NCI-H748 treated with DMSO at 0.1 percent for 48 hours (cell line): ENCODE results near the gene NFIC.
A peak's percentile ranks its signal among the peaks of the same experiment; 100 is the strongest.
"Not testable (repeated sequence)": the region's sequence is repeated elsewhere in the genome, so short reads cannot be mapped to it uniquely, and the experiment has no call there.

ENCODE experiments used
- DNase-seq: peaks from one replicate; lab custom pipeline; 2025; lab: John Stamatoyannopoulos, UW

The NFIC gene

DNA sequence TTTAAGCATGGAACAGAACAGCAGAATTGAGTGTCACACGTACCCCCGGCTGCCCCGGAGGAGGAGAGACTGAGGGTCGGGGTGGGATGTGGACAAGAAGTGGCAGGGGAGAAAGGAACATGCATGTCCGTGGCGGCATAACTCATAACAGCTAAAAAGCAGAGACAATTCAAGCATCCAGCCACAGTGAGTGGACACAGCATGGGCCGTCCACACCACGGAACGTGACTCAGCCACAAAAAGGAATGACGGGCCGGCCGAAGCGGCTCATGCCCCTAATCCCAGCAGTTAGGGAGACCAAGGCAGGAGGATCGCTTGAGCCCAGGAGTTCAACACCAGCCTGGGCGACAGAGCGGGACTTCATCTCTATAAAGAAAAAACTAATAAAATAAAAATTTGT is 126.5 kb downstream of the NFIC start:
- no peak for DNase-seq

DNA sequence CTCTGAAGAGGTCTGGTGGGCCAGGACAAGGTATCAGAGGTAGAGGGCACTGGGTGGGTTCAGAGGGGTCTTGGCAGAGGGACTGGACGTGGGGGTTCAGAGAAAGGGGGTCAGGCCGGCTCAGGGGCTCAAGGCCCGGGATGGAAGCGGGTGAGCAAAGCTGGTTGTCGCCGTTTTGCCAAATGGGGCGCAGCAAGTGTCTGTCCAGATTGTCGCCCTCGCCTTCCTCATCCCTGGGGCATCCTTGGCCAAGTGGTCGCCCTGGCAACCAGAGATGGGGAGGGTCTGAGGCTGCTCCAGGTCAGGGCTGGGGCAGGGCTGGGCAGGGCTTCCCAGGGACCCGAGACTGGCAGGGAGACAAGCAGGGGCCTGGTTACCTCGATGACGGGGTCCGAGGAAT is 127.3 kb downstream of the NFIC start:
- DNase-seq, result no peak

DNA sequence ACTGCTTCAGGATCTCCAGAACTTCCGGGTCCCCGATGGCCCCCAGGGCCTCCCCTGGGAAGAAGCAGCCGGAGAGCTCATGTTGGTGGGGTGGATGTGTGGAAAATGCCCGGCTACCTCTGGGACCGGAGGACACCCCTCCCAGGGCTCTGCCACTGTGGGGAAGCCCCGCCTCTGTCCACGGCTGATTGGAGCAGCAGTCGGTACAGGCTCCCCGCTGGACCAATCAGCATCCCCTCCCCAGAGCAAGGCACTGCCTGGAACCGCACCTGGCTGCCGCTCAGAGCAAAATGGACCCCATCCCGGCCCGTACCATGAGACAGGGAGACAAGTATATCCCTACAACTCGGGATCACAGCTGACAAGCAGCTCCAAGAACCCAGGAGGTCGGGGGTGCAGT is 127.7 kb downstream of the NFIC start:
- DNase-seq, result no peak

DNA sequence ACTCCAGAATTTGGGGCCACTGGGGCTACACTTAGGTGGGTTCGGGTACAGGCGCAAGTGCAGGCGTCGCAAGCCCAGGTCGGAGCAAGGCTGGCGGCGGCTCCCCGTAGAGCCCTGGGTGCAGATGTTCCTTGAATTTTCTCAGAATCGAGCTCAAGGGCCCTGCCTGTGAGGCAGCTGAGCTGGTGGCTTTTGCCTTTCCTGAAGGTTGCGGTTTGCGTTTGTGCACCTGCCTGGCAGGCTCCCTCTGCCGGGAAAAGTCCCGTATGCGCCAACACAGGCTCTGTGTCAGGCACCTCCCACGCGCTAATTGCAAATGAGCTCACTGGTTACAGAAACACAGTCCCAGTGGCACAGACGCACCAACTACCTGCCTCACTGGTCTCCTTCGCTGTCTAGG is 128.2 kb downstream of the NFIC start:
- DNase-seq, result no peak

DNA sequence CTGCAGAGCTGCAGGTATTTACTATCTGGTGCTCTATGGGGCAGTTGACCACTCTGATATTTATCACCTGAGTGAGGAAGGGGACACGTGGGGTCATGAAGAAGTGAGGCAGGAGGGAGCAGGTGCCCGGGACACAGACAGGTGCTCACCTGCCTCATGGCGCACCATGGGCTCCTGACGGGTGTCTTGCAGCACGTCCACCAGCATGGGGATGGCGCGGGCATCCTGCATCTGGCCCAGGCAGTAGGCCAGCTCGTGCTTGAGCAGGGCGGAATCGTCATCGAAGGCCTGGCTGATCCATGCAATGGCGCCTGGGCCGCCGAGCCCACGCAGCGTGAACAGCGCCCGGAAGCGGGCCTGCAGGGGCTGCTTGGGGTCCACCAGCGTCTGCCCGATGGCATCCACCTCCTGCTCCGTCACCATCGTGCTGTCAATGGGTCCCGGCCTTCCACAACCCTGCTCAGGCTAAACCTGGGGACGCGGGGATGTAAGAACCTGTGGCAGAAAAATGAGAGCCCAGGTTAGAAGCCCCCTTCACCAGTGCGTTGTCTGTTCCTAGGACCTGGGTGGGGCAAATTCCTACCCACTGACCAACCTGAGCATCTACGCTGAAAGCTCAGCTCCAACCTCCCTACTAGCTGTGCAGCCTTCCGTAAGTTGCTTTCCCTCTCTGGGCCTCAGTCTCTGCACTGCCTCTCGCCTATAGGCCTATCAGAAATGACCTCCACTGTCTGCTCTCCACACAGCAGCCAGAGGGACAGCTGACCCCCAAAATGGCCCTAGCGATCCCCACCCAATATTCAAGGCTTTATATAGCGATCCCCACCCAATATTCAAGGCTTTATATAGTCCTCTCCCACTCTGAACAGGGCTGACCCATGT is 130.2 kb downstream of the NFIC start:
- DNase-seq, result no peak

DNA sequence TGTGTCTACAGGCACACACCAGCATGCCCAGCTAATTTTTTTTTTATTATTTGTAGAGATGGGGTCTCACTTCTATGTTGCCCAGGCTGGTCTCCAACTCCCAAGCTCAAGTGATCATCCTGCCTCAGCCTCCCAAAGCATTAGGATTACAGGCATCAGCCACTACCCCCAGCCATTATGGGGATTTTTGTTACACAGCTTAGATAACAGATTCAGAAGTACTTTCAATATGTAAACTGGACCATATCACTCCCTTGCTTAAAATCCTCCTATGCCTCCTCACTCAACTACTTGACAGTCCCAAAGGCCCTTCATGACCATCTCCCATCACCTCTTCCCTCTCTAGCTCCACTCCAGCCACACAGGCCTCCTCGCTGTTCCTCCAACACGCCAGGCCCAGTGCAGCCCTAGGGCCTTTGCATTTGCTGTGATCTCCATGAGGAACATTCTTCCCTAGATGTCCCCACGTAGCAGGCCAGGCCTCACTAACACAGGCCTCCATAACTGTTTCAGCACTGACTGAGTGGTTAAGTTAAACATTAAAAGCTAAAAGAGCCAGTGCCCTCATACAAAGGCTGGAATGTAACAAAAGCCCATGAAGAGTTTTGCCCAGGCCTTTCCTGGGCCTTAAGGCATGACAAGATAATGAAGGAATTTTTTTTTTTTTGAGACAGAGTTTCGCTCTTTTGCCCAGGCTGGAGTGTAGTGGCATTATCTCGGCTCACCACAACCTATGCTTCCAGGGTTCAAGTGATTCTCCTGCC is 131.6 kb downstream of the NFIC start:
- DNase-seq, result no peak

DNA sequence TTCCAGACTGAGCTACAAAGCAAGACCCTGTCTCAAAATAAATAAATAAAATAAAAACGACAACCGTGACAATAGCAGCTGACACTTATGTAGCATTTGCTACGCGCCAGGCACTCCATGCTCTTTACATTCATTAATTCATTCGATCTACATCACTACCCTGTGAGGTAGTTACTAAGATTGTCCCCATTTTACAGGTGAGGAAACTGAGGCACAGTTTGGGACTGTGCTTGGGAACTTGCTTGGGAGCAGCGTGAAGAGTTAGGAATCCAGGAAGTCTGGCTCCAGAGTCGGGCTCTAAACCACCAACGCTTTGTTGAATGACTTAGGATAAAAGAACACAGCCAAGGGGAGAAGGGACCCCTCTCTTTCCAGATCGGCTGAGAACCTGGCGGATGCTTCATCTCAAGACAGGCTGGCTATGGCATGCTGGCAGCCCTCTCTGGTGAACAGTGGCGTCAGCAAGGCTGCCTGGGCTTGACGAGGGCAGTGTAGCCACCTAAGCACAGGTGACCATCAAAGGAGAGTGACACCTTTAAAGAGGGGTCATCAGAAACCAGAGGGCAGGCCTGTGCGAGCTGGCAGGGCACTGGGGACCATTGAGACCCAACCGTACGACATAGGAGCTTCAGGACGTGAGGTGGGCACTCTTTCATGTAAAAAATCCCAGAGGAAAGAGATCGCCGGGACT is 133.5 kb downstream of the NFIC start:
- DNase-seq, result no peak

DNA sequence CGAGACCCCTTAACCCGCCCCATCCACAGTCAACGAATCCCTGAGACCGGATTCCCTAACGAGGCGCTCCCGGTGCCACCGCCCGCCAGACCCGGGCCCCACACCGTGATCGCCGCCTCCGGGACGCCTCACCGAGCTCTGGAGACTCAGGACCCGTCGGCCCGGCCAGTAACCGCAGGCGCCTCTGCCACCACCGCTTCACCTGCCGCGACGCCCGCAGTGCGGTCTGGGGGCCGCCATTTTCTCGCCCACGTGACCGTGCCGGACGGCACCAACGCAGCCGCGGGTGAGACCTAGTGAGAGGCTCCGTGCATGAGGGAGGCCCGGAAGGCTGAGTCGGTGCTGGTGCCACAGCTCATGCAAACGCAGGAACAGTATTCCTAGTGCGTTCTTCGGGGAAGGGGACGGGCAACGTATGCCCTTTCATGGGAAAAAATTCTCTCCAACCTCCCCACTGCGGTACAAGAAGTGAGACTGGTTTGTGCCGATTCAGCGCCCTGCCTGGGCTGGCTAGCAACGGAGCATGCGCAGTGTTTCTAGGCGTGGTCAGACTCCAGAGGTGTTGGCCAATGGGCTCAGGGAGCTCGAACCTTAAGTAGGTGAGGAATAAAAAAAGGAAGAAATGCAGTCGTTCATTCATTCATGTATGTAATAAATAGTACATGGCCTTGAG is 134.2 kb downstream of the NFIC start, which contains the start of gene DOHH:
DOHH (minus strand) TSS at position 246 of the 673 bp plus-strand sequence. CDS start 3,860 bp downstream, outside the sequence.
- DNase-seq, result peak; percentile 82

DNA sequence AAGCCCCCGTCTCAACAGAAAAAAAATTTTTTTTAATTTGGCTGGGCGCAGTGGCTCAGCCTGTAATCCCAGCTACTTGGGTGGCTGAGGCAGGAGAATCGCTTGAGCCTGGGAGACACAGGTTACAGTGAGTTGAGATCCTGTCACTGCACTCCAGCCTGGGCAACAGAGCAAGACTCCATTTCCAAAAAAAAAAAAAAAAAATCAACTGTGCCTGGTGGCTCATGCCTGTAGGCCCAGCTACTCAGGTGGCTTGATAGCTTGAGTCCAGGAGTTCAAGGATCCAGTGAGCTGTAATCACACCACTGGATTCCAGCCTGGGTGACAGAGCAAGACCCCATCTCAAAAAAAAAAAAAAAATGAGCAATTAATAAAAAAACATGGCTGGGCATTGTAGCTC is 135.4 kb downstream of the NFIC start:
- no peak for DNase-seq

DNA sequence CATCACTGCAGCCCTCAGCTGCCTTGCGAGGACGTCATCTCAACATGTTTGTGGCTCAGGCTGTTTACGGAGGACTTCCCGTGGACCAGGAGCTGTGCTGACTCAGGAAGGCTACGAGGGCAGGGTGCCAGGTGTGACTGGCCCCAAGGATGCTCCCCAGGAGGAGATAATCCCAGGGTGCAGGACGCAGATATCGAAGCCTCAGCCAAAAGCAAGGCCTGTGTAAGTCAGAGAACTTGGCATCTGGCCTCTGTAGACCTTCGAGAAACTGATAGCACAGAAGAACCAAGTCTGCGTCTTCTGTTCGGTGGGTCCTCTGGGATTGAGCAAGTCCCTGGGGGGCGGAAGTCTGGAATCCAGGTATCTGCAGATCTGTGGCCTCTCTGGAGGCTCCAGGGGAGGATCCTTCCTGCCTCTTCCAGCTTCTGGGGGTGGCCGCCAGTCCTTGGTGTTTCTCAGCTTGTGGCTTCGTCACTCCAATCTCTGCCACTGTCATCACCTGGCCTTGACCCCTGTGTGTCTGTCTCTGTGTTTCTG is 136.7 kb downstream of the NFIC start:
- no peak for DNase-seq

DNA sequence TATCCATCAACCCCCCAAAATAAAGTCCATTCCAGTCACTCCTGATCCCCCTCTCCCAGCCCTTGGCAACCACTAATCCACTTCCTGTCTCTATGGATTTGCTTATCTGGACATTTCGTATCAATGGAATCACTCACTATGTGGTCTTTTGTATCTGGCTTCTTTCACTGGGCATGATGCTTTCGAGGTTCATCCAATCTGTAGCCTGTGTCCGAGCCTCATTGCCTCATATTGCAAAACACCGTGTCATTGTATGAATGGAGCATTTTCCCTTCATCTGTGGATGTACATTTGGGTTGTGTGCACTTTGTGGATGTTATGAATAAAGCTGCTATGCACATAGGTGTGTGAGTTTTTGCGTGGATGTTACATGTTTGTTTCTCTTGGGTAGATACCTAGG is 138.4 kb downstream of the NFIC start:
- no peak for DNase-seq

DNA sequence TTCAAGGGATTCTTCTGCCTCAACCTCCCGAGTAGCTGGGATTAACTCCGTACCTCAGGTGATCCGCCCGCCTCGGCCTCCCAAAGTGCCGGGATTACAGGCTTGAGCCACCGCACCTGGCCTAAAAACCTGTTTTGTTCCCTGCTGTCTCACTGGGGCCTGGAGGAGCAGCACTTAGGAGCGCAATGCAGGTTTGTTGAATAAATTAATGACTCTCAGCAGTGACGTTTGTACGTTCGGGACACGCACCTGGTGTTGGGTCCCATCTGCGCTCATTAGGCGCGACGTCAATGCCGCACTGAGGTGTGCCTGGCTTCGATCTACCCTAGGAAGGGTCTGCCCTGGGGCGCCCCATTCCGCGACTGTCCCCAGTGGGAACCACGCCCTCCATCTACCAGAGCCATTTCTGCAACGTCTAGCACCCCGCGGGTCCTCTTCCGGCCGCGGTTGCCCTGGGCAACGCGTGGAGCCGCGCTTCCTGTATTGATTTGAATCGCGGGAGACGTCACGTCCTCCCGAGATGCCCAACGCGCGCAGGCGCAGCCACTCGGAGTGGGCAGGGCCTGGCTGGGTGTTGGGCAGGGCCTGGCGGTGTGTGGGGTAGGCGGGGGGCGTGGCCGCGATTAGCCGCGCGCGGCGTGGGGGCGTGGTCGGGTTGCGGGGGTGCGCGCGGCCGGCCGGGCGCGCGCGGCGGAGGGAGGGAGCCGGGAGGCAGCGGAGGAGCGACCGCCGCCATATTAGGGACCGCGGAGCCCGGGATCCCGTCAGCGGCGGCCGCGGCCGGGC is 139.4 kb downstream of the NFIC start, which contains the start of gene FZR1:
FZR1 (plus strand) TSS at position 714 of the 786 bp plus-strand sequence. CDS start 16,679 bp downstream, outside the sequence.
- DNase-seq, result peak; percentile 90

DNA sequence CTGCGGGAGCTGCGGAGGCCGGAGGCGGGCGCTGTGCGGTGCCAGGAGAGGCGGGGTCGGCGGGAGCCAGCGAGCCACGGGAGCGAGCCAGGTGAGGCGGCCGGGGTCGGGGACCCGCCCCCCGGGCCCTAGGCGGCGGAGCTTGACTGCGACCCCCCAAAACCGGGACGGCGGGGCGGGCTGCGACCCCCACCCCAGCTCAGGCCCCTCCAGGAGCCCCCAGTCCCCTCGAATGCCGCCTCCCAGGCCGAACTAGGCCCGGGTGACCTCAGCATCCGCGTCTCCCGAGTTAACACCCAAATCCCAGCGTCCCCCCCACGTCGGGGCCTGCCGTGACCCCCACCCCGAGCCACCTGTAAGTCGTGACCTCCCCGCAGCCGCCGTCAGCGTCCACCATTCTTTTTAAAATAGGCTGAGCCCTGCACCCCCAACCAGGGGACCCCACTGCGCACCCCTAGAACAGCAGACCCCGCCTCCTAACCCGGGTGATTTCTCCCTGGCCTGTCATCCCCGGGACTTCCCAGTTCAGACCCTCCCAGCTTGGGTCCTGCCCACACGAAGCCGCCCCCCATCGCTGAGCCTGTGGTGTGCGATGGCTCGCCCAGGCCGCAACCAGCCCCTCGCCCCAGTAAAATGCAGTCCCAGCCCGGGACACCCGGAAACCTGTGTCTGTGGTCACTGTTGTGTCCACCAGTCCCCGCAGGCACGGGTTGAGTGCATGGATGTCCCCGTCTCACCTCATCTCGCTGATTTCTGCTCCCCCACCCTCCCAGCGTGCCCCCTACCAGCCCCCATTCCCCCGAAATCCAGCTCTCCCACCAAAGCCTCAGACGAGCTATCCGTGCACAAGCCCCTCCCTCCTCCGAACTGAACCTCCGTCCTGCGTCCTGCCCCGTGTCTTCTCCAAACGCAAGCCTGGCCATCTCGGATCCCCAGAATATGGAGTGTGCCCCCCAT is 140.3 kb downstream of the NFIC start:
- DNase-seq, result no peak

DNA sequence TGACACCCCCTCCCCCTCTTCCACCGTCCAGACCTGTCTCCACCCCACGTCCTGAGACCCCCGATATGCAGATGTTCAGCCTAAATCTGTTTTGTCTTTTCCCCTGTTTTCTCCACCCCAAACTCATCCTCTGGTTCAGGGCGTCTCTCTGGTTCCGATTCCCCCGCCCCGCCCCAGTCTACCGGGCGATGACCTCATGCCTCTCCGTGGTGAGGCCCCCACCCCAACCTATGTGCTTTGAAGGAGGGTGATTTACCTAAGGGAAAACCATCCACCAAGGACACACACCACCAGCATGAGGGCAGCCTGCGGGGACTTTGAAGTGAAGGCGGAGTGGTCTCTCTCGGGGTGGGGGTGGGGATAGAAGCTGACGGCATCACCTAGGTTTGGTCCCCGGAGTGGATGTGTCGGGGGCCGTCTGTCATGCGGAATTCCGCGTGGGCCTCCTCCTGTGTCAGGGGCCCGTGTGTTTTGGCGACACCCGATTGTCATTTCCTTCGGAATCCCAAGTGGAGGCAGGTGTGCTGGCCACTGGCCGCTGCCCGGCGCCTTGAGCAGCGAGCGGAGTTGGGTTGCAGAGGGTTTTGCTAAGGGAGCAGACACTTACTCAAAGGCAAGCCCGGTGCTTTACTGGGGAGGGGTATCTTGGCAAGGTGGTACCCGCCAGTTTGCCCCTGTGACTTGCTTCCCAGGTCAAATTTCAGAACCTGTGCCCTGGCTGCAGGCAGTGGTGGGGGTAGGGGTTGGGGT is 141.2 kb downstream of the NFIC start:
- DNase-seq, result no peak

DNA sequence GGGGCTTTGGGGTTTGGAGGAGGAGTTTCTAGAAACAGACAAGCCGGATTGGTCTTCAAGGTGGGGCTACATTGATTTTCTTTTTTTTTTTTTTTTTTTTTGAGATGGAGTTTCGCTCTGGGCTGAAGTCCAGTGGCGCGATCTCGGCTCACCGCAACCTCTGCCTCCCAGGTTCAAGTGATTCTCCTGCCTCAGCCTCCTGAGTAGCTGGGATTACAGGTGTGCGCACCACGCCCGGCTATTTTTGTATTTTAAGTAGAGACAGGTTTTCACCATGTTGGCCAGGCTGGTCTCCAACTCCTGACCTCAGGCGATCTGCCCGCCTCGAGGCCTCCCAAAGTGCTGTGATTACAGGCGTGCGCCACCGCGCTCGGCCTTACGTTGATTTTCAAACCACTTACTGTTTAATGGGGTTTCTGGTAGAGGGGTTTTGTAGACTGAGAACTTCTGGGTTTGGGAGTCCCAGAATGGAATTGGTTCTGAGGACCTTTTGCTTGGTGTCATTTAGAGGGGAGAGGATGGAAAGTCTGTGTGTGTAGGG is 141.8 kb downstream of the NFIC start:
- DNase-seq, result not testable (repeated sequence)

DNA sequence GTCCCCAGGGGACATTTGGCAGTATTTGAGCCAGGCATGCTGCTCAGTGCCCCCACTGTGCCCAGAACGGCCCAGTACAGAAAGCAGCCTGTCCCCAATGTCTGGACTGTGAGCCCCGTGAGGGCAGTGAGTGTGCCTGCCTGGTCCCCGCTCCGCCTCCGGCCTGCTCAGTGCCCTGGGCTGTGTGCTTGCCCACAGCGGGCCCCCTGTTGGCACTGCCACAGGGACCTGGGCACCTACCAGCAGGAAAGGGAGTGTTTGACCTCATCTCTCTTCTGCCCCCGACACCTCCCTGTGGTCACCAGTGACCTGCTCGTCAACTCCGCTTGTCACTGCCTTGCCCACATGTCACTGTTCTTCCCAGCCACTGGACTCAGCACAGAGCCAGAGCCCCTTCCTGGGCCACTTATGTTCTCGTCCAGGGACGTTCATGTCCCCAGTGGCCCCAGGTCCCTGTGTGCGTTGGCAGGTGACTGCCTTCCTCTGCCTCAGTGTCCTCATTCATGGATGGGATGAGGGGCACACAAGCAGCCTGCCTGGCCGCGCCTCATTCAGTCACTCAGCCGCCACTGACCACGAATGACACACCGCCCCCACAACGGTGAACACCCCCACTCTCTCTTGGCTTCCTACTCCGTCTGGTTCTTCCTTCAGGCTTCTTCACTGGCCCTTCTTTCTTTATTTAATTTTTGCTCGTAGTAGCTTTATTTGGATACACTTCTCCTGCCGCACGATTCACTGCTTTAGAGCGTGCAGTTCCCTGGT is 142.6 kb downstream of the NFIC start:
- no peak for DNase-seq

DNA sequence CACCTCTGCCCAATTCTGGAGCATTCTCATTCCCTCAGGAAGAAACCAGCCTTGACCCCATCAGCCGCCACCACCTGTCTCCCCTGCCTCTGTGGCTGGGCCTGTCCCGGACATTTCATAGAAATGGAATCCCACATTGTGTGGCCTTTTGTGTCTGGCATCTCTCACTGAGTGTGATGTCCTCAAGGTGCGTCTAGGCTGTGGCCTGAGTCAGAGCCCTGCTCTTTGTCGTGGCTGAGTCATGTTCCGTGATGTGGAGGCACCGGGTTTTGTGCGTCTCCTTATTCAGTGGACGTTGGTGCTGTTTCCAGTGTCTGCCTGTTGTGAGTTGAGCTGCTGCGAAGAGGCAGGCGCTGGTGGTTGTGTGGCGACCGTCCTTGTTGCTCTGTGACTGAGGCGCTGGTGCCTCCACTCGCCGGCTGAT is 143.2 kb downstream of the NFIC start:
- no peak for DNase-seq

DNA sequence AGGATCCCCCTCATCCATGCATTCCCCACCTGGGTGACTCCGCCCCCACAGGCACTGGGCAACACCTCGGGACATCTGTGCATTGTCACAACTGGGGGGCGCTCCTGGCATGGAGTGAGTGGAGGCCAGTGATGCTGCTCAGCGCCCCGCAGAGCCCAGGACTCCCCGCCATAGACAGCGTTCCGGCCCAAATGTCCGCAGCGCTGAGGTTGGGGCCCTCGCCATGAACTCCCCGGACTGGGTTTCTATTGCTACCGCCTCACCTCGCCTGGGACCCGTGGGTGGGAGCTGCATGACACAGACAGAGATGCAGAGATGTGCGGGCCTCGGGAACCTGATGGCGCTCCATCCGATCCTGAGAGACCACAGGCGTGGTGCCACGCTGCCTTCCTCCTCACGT is 144.3 kb downstream of the NFIC start:
- no peak for DNase-seq
